Femur (tissue), 1 donor: ENCODE results near the gene HOXB7.

Experiments
- DNase-seq: peaks from one replicate; pipeline ENCODE4 v3.0.0-alpha.2; 2017

Gene HOXB7

DNA sequence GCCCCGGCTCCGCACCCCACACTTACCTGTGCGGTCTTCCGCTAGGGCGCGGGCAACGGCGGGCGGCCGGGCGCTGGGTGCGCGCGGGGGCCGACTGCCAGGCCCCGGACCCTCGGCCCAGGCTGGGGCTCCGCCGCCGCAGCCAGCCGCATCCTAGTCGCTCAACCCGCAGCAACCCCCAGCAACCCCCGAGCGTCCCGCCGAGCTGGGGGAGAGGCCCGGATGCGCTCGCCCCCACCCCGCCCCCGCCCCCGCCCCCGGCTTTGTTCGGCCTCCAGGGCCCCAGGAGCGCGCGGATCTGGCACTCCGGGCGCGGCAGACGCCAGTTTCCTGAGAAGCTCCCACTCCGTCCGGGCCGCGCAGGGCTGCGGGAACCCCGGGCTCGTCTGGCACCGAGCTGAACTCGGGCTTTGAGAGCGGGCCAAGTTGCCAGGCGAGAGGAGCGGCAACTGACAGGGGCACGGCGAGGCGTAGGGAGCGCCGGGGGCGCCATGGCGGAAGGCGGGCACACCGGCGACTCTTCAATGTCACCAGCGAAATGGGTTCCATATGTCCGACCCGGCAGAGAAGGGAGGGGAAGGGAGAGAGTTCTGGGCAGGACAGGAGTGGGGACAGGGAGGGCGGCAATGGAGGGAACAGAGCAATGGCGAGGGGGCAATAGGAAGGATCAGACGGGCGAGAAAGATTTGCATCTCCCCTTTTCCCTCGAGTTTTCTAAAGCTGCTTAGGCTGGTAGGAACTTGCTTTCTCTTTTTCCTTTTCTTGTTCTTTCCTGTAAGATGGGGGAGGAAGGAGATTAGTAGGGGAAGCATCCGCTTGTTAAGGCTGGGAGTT is 46.4 kb downstream of the HOXB7 start:
- no peak for DNase-seq

- no peak for DNase-seq
Measured at GRCh38 chr17:48563867-48564187, 47.0 kb downstream of the HOXB7 start.

DNA sequence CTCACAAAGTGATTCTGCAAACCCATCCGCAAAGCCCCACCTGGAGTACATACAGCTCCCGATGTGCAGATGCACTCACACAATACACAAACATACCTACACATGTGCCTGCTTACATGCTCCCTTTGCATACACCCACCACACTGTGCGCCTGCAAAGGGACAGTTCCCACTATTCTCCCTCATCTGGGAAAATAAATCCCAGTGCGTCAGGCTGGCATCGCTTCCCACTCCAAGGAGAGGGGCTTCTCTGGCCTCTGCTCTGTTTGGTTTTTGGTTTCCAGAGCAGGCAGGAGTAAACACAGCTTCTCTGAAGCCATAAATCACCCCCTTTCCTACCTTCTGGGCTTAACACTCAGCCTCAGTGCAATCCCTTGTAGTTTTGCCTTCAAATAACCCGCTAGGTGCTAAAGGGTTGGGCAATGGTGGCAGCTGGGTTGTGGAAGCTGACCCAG is 47.4 kb downstream of the HOXB7 start:
- no peak for DNase-seq

- no peak for DNase-seq
Measured at GRCh38 chr17:48562934-48563333, 47.9 kb downstream of the HOXB7 start.

- DNase-seq = no peak
Measured at GRCh38 chr17:48561884-48562810, 48.7 kb downstream of the HOXB7 start.

DNA sequence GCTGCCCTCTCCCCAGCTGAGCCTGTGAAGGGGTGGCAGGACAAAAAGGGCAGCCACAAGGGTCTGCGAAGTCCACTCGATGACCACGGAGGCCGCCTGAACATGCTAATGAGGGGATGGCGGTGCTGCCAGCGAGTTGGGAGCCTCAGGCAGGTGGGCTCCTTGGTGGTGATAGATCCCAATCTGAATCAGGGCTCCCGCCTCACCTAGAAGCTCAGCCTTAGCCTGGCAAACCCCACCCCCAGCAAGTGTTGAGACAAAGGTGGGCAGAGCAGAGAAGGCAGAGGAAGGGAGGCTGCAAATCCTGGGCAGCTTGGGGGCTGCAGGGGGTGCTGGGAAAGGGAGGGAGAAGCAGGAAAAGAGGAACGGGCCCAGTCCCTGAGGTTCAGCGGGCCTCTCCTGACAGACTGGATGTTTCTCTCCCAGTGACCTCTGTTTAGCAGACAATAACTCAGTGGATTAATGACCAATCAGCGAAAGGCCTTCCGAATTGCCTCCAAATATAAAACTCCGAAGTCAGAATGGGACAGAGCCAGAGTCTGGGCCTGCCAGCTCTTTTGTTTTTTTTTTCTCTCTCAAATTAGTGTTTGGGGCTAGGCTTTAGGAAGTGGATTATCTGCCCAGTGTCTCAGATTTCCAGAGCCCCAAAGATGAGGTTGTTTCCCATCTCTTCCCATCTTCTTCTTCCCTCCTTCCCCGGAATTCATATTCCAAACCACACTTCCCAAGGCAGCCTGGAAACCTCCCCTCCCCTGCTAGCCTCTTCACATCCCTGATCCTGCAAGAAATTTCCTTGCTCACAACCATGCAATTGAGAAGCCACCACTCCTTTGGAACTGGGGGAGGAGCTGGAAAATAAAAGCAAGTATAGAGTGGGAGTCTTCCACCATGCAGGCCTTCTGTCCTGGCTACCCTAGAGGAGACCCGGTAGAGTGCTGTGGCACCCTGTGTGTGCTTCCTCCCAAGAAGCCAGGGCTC is 50.7 kb downstream of the HOXB7 start:
- no peak for DNase-seq

DNA sequence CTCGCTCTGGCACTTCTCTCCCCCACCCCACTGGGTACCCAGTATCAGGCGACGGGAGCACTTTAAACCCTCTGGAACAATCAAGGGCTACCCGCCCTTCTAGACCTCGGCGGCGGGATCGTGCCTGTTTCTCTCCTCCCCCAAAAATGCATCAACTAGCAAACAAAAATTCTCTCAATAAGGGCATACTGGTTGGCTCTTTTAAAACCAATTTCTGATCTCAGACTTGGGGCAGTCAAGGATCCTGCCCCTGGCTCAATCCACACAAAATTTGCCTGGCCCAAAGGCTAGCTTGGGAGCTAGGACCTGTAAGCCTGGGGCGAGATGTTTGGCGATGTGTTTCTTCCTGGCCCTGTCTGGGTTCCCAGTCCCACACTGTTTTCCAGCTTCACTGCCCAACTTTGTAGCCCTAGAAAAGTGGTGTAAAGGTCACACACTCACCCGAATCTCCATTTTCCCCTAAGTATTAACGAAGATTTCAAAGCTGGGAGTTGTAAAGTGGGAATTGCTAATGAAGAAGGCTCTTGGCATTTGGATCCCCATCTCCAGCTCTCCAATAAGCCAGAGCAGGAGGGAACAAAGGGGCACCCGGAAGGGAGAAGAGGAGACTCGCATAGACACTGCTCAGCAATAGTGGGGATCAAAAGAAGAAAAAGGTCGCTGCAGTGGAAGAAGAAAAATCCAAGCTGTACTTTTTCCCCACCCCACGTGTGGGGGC is 51.5 kb downstream of the HOXB7 start:
- DNase-seq = no peak

- DNase-seq = no peak
Measured at GRCh38 chr17:48558831-48559121, 52.0 kb downstream of the HOXB7 start.

GRCh38 chr17:48558057-48558830 is 52.6 kb downstream of the HOXB7 start:
- DNase-seq = no peak
